PC-3 (cell line): ENCODE results near the gene UAP1L1. TPM values are rescaled to one million over a fixed set of nuclear protein-coding genes. Genes with fewer than 3 reads are reported as not detected.

Experiments used
- ATAC-seq: fragments of 200-7000 bp; cut with Tn5 transposase; 2 replicates; pipeline ENCODE4 v1.9.1; 2020; ENCODE audit warnings: mild to moderate bottlenecking, moderate library complexity
- BruUV-seq: library from RNA; stranded (reverse); fragments of 400-500 nt; replicated peaks from 2 replicates; lab custom pipeline; 2021; lab: Mats Ljungman, UMichigan
- CTCF ChIA-PET: fragments of 300-600 bp; sonication (Branson Sonifier 250); formaldehyde crosslinking; loops from one replicate; lab custom pipeline; 2022; ENCODE audit warnings: antibody characterized with exemption; lab: Charles Lee
- POLR2A ChIA-PET: fragments of 300-600 bp; sonication (Branson Sonifier 250); formaldehyde crosslinking; loops from one replicate; lab custom pipeline; 2022; ENCODE audit warnings: antibody characterized with exemption; ENCODE audit not compliant: unreplicated experiment; lab: Charles Lee
- DNase-seq: peaks from one replicate; pipeline ENCODE4 v3.0.0-alpha.2; 2015
- H2AFZ ChIP-seq: fragments of 300-600 bp; sonication (generic); 2 replicates; pipeline ENCODE4 v1.6.0; 2016; ENCODE audit warnings: antibody characterized with exemption, low read length
- H3F3A ChIP-seq: fragments of 300-600 bp; sonication (generic); one replicate; pipeline ENCODE4 v1.6.0; 2017; ENCODE audit warnings: antibody characterized with exemption, low read length, control low read depth, mild to moderate bottlenecking; ENCODE audit not compliant: unreplicated experiment
- H3K27ac ChIP-seq: fragments of 300-600 bp; sonication (generic); 2 replicates; pipeline ENCODE4 v1.5.1; 2016; ENCODE audit warnings: mild to moderate bottlenecking, low read length
- H3K27me3 ChIP-seq: fragments of 300-600 bp; sonication (generic); 2 replicates; pipeline ENCODE4 v1.6.1; 2016; ENCODE audit warnings: low read length, mixed read lengths
- H3K36me3 ChIP-seq: fragments of 300-600 bp; sonication (generic); 2 replicates; pipeline ENCODE4 v1.6.1; 2016; ENCODE audit warnings: low read depth, mixed run types, low read length, mixed read lengths
- H3K4me1 ChIP-seq: fragments of 300-600 bp; sonication (generic); 2 replicates; pipeline ENCODE4 v1.5.1; 2016; ENCODE audit warnings: low read length; ENCODE audit not compliant: insufficient read depth
- H3K4me2 ChIP-seq: fragments of 300-600 bp; sonication (generic); 2 replicates; pipeline ENCODE4 v1.6.0; 2016; ENCODE audit warnings: low read length
- H3K4me3 ChIP-seq: fragments of 300-600 bp; sonication (generic); 2 replicates; pipeline ENCODE4 v1.5.1; 2016; ENCODE audit warnings: mild to moderate bottlenecking, low read length, mixed read lengths
- H3K79me2 ChIP-seq: fragments of 300-600 bp; sonication (generic); 2 replicates; pipeline ENCODE4 v1.6.1; 2017; ENCODE audit warnings: low read length, mixed read lengths
- H3K9ac ChIP-seq: fragments of 300-600 bp; sonication (generic); 2 replicates; pipeline ENCODE4 v1.6.0; 2016; ENCODE audit warnings: mild to moderate bottlenecking, low read length
- H3K9me2 ChIP-seq: fragments of 300-600 bp; sonication (generic); replicated peaks from 2 replicates; pipeline ENCODE4 v1.6.1; 2016; ENCODE audit warnings: mixed run types, low read length, mixed read lengths
- H3K9me3 ChIP-seq: fragments of 300-600 bp; sonication (generic); 2 replicates; pipeline ENCODE4 v1.6.1; 2016; ENCODE audit warnings: low read length, mixed read lengths
- H4K20me1 ChIP-seq: fragments of 300-600 bp; sonication (generic); 2 replicates; pipeline ENCODE4 v1.6.1; 2016; ENCODE audit warnings: low read length, mixed read lengths
- CTCF ChIP-seq: fragments of 300-600 bp; sonication (generic); conservative IDR thresholded peaks from 2 replicates; pipeline ENCODE4 v1.5.1; 2017; ENCODE audit warnings: antibody characterized with exemption, low read depth, mild to moderate bottlenecking, low read length
- EZH2 ChIP-seq: fragments of 300-600 bp; sonication (generic); IDR thresholded peaks from one replicate; pipeline ENCODE4 v1.6.1; 2017; ENCODE audit warnings: antibody characterized with exemption, mild to moderate bottlenecking, low read length; ENCODE audit not compliant: unreplicated experiment
- EZH2phosphoT487 ChIP-seq: fragments of 300-600 bp; sonication (generic); IDR thresholded peaks from 2 replicates; pipeline ENCODE4 v1.6.1; 2018; ENCODE audit warnings: mild to moderate bottlenecking, antibody characterized with exemption, low read length, borderline replicate concordance
- intact Hi-C: fragments of 100-400 bp; cut with micrococcal nuclease; formaldehyde crosslinking; loops from 2 replicates; pipeline ENCODE4 v1.9.0; 2023
- total RNA-seq: library from RNA; depleted of rRNA; stranded (reverse); fragments of >200 nt; gene quantifications from 2 replicates; pipeline ENCODE4 v1.2.3, GENCODE V29; 2014

UAP1L1 gene
- total RNA-seq, 1 experiment from 2014 or later: 5.0 TPM

- no peak overlapping the region for H3K4me2 ChIP-seq
- TF ChIP-seq EZH2: no peak
- TF ChIP-seq CTCF: no peak
- TF ChIP-seq EZH2phosphoT487: no peak
- intact Hi-C loops: no loop called here
- no peaks in the 10 kb centered on the region for H3K79me2 ChIP-seq
- ChIA-PET CTCF (no interaction called here), POLR2A (no interaction called here)
- H3K36me3 ChIP-seq: peaks cover 14% of the 10 kb centered on the region
- H3K9me2 ChIP-seq: no peaks in the 10 kb centered on the region
- H3K27me3 ChIP-seq: no peaks in the 10 kb centered on the region
- DNase-seq (no peak), ATAC-seq (no peak)
- BruUV-seq: no TSS peak
- H3K9ac ChIP-seq: no peak overlapping the region
- H3K27ac ChIP-seq: no peak overlapping the region
- H3K4me1 ChIP-seq: no peaks in the 10 kb centered on the region
- no peaks in the 10 kb centered on the region for H3K9me3 ChIP-seq
- H2AFZ ChIP-seq: no peak overlapping the region
- H3K4me3 ChIP-seq: no peak overlapping the region
- H3F3A ChIP-seq: no peaks in the 10 kb centered on the region
- no peaks in the 10 kb centered on the region for H4K20me1 ChIP-seq
Observed at GRCh38 chr9:137096785-137097546, 19.6 kb downstream of the UAP1L1 start.

GRCh38 chr9:137097761-137098462 lies 20.6 kb downstream of the UAP1L1 start:
- ChIA-PET POLR2A (no interaction called here), CTCF (no interaction called here)
- Histone ChIP-seq H4K20me1 (no peaks in the 10 kb centered on the region), H3K27ac (no peak overlapping the region), H3K4me1 (no peaks in the 10 kb centered on the region), H3K9me2 (no peaks in the 10 kb centered on the region), H3K27me3 (no peaks in the 10 kb centered on the region), H3F3A (no peaks in the 10 kb centered on the region), H3K9me3 (no peaks in the 10 kb centered on the region), H3K4me2 (no peak overlapping the region), H3K9ac (no peak overlapping the region), H2AFZ (no peak overlapping the region), H3K79me2 (no peaks in the 10 kb centered on the region), H3K4me3 (no peak overlapping the region), H3K36me3 (peaks cover 23% of the 10 kb centered on the region)
- no peak for ATAC-seq
- intact Hi-C loops: no loop called here
- TF ChIP-seq EZH2 (no peak), CTCF (no peak), EZH2phosphoT487 (no peak)
- BruUV-seq: no TSS peak
- no peak for DNase-seq

- H3K36me3 ChIP-seq: peaks cover 34% of the 10 kb centered on the region
- TF ChIP-seq EZH2: no peak
- no peak for TF ChIP-seq EZH2phosphoT487
- TF ChIP-seq CTCF: no peak
- no peaks in the 10 kb centered on the region for H3K27me3 ChIP-seq
- no peaks in the 10 kb centered on the region for H3K9me2 ChIP-seq
- no peak overlapping the region for H3K4me2 ChIP-seq
- H2AFZ ChIP-seq: no peak overlapping the region
- H3K27ac ChIP-seq: no peak overlapping the region
- no peaks in the 10 kb centered on the region for H4K20me1 ChIP-seq
- intact Hi-C loops: no loop called here
- DNase-seq: no peak
- ATAC-seq: no peak
- H3F3A ChIP-seq: no peaks in the 10 kb centered on the region
- no peak overlapping the region for H3K9ac ChIP-seq
- H3K4me1 ChIP-seq: no peaks in the 10 kb centered on the region
- no peaks in the 10 kb centered on the region for H3K79me2 ChIP-seq
- no peak overlapping the region for H3K4me3 ChIP-seq
- no TSS peak for BruUV-seq
- ChIA-PET CTCF (no interaction called here), POLR2A (no interaction called here)
- no peaks in the 10 kb centered on the region for H3K9me3 ChIP-seq
Observed at GRCh38 chr9:137099231-137099630, 21.9 kb downstream of the UAP1L1 start.
